Uterus (tissue), 4 donors: Measurements from ENCODE around the gene EML3. TPM values are rescaled to one million over a fixed set of nuclear protein-coding genes. Genes with fewer than 3 reads are reported as not detected.
"Not testable (repeated sequence)": the region's sequence is repeated elsewhere in the genome, so short reads cannot be mapped to it uniquely, and the experiment has no call there.

Source experiments
- DNase-seq, 2 donors: peaks; one replicate each; pipeline ENCODE4 v3.0.0-alpha.2; 2019 to 2020
- H3K27ac ChIP-seq, 2 donors: fragments of 200-600 bp; sonication (generic); 1 replicate in 1 of 2; 2 replicates in 1 of 2; pipeline ENCODE4 v1.5.1; 2016 to 2018
- H3K27me3 ChIP-seq, 2 donors: fragments of 200-600 bp; sonication (generic); one replicate each; pipeline ENCODE4 v1.5.1; 2018 to 2019; ENCODE audit warnings: control low read depth in 1 of 2
- H3K36me3 ChIP-seq, 2 donors: fragments of 200-600 bp; sonication (generic); one replicate each; pipeline ENCODE4 v1.5.1; 2019; ENCODE audit warnings: control low read depth in 1 of 2
- H3K4me1 ChIP-seq, 2 donors: fragments of 200-600 bp; sonication (generic); one replicate each; pipeline ENCODE4 v1.5.1; 2018 to 2019; ENCODE audit warnings: control low read depth in 1 of 2
- H3K4me3 ChIP-seq, 2 donors: fragments of 200-600 bp; sonication (generic); 1 replicate in 1 of 2; 2 replicates in 1 of 2; pipeline ENCODE4 v1.5.1; 2018 to 2019; ENCODE audit warnings: mild to moderate bottlenecking in 1 of 2
- H3K9me3 ChIP-seq, 2 donors: fragments of 200-600 bp; sonication (generic); one replicate each; pipeline ENCODE4 v1.5.1; 2019; ENCODE audit warnings: control low read depth in 1 of 2
- POLR2A ChIP-seq, 2 donors: fragments of 450-650 bp; IDR thresholded peaks; one replicate each; pipeline ENCODE4 v1.6.1; 2016; ENCODE audit warnings: antibody characterized with exemption in 2 of 2, mild to moderate bottlenecking in 1 of 2, moderate library complexity in 1 of 2
- intact Hi-C: fragments of 100-400 bp; cut with DNase I; formaldehyde crosslinking; loops from one replicate; pipeline ENCODE4 v1.15.1; 2023; ENCODE audit warnings: low total_unique reads
- total RNA-seq, 4 donors: library from RNA; depleted of rRNA in 3 of 4; stranded (reverse); fragments of >200 nt in 3 of 4; gene quantifications; one replicate each; pipeline versions ENCODE4 v1.1.0 to v1.2.4, GENCODE V29; 2014 to 2023
- TF ChIP-seq, protein P1 (sequence below), 4 experiments: fragments of 200-600 bp in 2 of 4; fragments of 450-650 bp in 2 of 4; sonication (generic) in 2 of 4; IDR thresholded peaks; one replicate each; pipeline ENCODE4 v1.5.1; 2016 to 2019; ENCODE audit warnings: antibody characterized with exemption in 4 of 4, mild to moderate bottlenecking in 2 of 4, moderate library complexity in 1 of 4
- donor health status: DM: yes; HTN: yes; CAD: no.

EML3 gene, protein sequence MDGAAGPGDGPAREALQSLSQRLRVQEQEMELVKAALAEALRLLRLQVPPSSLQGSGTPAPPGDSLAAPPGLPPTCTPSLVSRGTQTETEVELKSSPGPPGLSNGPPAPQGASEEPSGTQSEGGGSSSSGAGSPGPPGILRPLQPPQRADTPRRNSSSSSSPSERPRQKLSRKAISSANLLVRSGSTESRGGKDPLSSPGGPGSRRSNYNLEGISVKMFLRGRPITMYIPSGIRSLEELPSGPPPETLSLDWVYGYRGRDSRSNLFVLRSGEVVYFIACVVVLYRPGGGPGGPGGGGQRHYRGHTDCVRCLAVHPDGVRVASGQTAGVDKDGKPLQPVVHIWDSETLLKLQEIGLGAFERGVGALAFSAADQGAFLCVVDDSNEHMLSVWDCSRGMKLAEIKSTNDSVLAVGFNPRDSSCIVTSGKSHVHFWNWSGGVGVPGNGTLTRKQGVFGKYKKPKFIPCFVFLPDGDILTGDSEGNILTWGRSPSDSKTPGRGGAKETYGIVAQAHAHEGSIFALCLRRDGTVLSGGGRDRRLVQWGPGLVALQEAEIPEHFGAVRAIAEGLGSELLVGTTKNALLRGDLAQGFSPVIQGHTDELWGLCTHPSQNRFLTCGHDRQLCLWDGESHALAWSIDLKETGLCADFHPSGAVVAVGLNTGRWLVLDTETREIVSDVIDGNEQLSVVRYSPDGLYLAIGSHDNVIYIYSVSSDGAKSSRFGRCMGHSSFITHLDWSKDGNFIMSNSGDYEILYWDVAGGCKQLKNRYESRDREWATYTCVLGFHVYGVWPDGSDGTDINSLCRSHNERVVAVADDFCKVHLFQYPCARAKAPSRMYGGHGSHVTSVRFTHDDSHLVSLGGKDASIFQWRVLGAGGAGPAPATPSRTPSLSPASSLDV
- total RNA-seq, result 100 to 1,000 TPM in 1 of 4 donors, 10 to 100 TPM in 3; 17.9 to 126 (median 36.8) TPM

DNA sequence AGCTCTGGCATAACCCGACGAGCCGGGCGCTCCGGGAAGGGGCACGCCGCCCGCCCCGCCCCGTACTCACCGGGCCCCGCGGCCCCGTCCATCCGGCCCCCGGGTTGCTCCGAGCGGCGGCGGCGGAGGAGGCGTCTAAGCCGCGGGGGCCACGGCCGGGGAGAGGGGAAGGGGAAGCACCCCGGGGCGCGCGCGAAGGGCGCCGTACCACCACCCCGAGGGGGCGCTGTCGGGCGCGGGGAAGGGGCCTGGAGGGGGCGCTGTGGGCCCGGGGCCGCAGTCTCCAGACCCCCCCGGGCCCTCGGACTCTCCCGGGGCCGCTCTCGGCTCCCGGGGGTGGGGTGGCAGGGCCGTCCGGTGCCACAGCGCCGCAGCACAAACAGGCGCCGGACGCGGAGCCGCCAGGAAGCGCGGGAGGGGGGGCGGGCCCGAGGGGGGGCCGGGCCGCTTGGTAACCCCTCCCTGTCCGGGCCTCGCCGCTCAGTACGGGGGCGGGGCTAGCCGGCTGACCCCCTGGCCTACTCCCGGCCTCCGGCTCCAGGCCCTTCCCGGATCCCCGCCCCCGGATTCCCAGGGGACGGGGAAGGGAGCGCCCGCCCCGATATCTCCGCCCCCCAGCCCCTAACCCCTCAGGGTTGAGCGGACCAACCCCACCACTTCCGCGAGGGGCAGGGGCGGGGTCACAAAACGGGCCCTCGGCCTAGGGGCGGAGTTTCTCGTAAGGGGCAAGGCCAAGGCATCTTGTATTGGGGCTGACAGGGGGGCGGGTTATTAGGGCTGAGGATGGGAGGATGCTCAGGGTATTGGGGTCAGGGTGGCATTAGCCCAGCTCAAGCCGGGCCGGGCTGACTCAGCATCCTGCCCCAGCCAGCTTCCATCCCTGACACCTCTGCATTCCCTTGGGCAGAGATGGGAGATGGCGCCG lies at the start of gene EML3, which contains the start of gene ROM1:
EML3 (minus strand) TSS at position 410 of the 925 bp plus-strand sequence; CDS start at position 92, 318 bp downstream.
ROM1 (plus strand) TSS at position 892 of the 925 bp plus-strand sequence; CDS start at position 917, 25 bp downstream.
- Histone ChIP-seq H3K27ac (peak within 1 kb of the TSS; percentile 93 to 99), H3K36me3 (no peaks in the 10 kb centered on the region), H3K9me3 (no peaks in the 10 kb centered on the region), H3K27me3 (no peaks in the 10 kb centered on the region), H3K4me1 (peaks cover 0 to 10% of the 10 kb centered on the region in 2 donors), H3K4me3 (peak within 1 kb of the TSS; percentile 44 to 97)
- intact Hi-C loops, result no loop called here
- peak in 1 of 2 donors; percentile 32 for TF ChIP-seq POLR2A (IDR thresholded peaks at IDR 0.05)
- TF ChIP-seq, protein P1, sequence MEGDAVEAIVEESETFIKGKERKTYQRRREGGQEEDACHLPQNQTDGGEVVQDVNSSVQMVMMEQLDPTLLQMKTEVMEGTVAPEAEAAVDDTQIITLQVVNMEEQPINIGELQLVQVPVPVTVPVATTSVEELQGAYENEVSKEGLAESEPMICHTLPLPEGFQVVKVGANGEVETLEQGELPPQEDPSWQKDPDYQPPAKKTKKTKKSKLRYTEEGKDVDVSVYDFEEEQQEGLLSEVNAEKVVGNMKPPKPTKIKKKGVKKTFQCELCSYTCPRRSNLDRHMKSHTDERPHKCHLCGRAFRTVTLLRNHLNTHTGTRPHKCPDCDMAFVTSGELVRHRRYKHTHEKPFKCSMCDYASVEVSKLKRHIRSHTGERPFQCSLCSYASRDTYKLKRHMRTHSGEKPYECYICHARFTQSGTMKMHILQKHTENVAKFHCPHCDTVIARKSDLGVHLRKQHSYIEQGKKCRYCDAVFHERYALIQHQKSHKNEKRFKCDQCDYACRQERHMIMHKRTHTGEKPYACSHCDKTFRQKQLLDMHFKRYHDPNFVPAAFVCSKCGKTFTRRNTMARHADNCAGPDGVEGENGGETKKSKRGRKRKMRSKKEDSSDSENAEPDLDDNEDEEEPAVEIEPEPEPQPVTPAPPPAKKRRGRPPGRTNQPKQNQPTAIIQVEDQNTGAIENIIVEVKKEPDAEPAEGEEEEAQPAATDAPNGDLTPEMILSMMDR (IDR thresholded peaks at IDR 0.05), result peak; percentile 71 to 99 (median 86)
- DNase-seq, result peak; percentile 94 to 95

DNA sequence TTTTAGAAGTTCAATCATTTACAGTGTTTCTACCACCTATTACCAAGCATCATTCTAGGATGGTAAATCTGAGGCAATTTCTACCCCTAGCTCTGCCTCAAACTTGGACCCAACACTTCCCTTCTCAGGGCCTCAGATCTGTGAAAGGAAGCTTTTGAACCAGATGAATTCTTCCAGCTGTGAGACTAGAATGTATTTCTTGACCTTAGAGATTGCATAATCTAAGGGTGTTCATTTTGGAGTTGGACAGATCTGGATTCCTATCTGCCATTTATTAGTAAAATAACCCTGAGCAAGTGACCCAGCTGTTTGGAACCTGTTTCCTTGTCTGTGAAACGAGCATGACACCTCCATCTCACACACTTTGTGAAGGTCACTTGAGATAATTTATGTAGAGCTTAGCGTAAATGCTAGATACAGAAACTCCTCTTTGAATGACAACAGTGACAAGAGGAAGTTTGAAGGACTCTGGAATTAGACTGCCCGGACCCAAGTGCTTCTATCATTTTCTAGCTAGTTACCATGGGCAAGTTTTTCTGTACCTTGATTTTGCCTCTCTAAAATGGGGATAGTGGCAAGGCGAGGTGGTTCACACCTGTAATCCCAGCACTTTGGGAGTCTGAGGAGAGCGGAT lies 44.3 kb upstream of the EML3 start:
- H3K9me3 ChIP-seq, result no peaks in the 10 kb centered on the region
- intact Hi-C loops, result no loop called here
- no peak overlapping the region for H3K4me3 ChIP-seq
- no peak overlapping the region for H3K27ac ChIP-seq
- TF ChIP-seq, protein P1 (IDR thresholded peaks at IDR 0.05), result no peak
- no peak for TF ChIP-seq POLR2A (IDR thresholded peaks at IDR 0.05)
- no peaks in the 10 kb centered on the region for H3K36me3 ChIP-seq
- H3K27me3 ChIP-seq, result no peaks in the 10 kb centered on the region
- no peaks in the 10 kb centered on the region for H3K4me1 ChIP-seq
- DNase-seq, result no peak

DNA sequence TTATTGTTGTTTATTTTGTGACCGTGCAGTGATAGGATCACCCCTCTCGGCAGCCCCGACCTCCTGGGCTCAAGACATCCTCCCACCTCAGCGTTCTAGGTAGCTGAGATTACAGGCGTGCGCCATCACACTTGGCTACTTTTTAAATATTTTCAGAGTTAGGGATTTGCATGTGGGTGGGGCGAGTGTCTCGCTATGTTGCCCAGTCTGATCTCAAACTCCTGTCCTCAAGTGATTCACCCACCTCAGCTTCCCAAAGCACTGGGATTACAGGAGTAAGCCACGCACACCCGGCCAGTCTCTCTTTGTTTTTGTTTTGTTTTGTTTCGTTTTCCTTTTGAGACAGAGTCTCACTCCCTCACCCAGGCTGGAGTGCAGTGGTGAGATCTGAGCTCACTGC lies 41.7 kb upstream of the EML3 start:
- intact Hi-C loops, result no loop called here
- no peak overlapping the region for H3K27ac ChIP-seq
- H3K4me3 ChIP-seq, result no peak overlapping the region
- H3K36me3 ChIP-seq, result no peaks in the 10 kb centered on the region
- H3K9me3 ChIP-seq, result no peaks in the 10 kb centered on the region
- no peaks in the 10 kb centered on the region for H3K4me1 ChIP-seq
- DNase-seq, result no peak
- TF ChIP-seq, protein P1 (IDR thresholded peaks at IDR 0.05), result no peak
- no peak for TF ChIP-seq POLR2A (IDR thresholded peaks at IDR 0.05)
- no peaks in the 10 kb centered on the region for H3K27me3 ChIP-seq

DNA sequence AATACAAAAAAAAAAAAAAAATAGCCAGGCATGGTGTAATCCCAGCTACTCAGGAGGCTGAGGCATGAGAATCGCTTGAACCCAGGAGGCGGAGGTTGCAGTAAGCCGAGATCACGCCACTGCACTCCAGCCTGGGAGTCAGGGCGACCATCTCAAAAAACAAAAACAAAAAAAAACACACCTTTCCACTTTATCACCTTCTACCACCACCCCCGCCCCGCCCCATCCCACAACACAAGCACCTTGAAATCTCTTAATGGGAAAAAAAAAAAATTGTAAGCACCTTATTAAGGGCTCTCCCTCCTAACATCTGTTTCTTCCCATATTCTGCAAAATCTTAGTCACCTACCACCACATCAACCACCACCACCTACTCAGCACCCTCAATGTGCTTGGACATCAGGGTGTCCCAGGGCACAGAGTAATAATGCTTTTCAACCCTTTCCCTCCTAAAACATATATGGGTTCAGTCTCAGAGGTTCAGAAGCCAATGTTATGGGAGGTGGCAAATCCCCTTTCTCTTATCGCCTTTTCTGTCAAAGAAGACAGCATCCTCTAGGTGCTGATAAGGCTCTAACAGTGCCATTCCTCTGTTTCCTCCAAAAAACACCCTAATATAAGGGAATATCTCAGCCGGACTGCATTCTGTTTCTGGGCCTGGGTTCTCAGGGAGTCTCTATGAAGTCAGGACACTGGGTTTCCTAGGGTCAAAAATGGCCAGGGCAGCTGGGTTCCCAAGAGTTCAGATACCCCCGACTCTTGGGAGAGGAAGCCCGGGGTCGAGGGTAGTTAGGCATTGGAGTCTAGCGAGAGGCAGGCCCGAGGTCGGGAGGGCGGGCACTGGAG lies 39.8 kb upstream of the EML3 start:
- H3K27ac ChIP-seq, result peak overlapping the region; percentile 86 to 92
- H3K36me3 ChIP-seq, result no peaks in the 10 kb centered on the region
- H3K4me1 ChIP-seq, result peaks cover 0 to 1% of the 10 kb centered on the region in 2 donors
- intact Hi-C loops, result no loop called here
- TF ChIP-seq, protein P1 (IDR thresholded peaks at IDR 0.05), result no peak
- TF ChIP-seq POLR2A (IDR thresholded peaks at IDR 0.05), result no peak
- DNase-seq, result no peak
- peak overlapping the region; percentile 74 to 93 for H3K4me3 ChIP-seq
- H3K9me3 ChIP-seq, result no peaks in the 10 kb centered on the region
- no peaks in the 10 kb centered on the region for H3K27me3 ChIP-seq

GRCh38 chr11:62650283-62650682 lies 37.7 kb upstream of the EML3 start:
- DNase-seq, H3K27me3 ChIP-seq, H3K27ac ChIP-seq, H3K36me3 ChIP-seq, intact Hi-C loops, H3K4me3 ChIP-seq, H3K4me1 ChIP-seq, H3K9me3 ChIP-seq: not testable (repeated sequence)
